Embryonic facial prominence (tissue), 1 donor: ENCODE data around the gene PADI6.
"Not testable (repeated sequence)": the region's sequence is repeated elsewhere in the genome, so short reads cannot be mapped to it uniquely, and the experiment has no call there.

ENCODE experiments used
- DNase-seq: peaks from one replicate; pipeline ENCODE4 v3.0.0-alpha.2; 2016; ENCODE audit errors: extremely low spot score

The PADI6 gene

GRCh38 chr1:17404034-17404684, 32.2 kb downstream of the PADI6 start:
- DNase-seq = no peak

GRCh38 chr1:17404820-17405219, 32.8 kb downstream of the PADI6 start:
- DNase-seq = no peak

GRCh38 chr1:17405898-17406759, 34.1 kb downstream of the PADI6 start:
- DNase-seq = no peak

- not testable (repeated sequence) for DNase-seq
These were observed 34.9 kb downstream of the PADI6 start for GRCh38 chr1:17406760-17407475.

- DNase-seq = not testable (repeated sequence)
These were observed 36.0 kb downstream of the PADI6 start for GRCh38 chr1:17407786-17408514.

GRCh38 chr1:17409391-17409811, 37.4 kb downstream of the PADI6 start:
- no peak for DNase-seq

GRCh38 chr1:17412093-17412870, 40.3 kb downstream of the PADI6 start:
- no peak for DNase-seq

- no peak for DNase-seq
These were observed 42.0 kb downstream of the PADI6 start for GRCh38 chr1:17414022-17414421.

GRCh38 chr1:17416389-17416788, 44.4 kb downstream of the PADI6 start:
- no peak for DNase-seq

GRCh38 chr1:17419626-17420328, 47.8 kb downstream of the PADI6 start:
- DNase-seq = no peak

- DNase-seq = no peak
These were observed 48.5 kb downstream of the PADI6 start for GRCh38 chr1:17420391-17420918.

- DNase-seq = no peak
These were observed 50.5 kb downstream of the PADI6 start for GRCh38 chr1:17422461-17422860.

- no peak for DNase-seq
These were observed 51.8 kb downstream of the PADI6 start for GRCh38 chr1:17423781-17424245.

- no peak for DNase-seq
These were observed 54.0 kb downstream of the PADI6 start for GRCh38 chr1:17425806-17426600.

GRCh38 chr1:17427696-17428660, 56.0 kb downstream of the PADI6 start:
- DNase-seq = no peak

GRCh38 chr1:17429183-17429582, 57.2 kb downstream of the PADI6 start:
- no peak for DNase-seq

- no peak for DNase-seq
These were observed 60.4 kb downstream of the PADI6 start for GRCh38 chr1:17432412-17432811.

- no peak for DNase-seq
These were observed 61.3 kb downstream of the PADI6 start for GRCh38 chr1:17433261-17433660.
